ENCODE measurements around the gene E4F1.

DNA sequence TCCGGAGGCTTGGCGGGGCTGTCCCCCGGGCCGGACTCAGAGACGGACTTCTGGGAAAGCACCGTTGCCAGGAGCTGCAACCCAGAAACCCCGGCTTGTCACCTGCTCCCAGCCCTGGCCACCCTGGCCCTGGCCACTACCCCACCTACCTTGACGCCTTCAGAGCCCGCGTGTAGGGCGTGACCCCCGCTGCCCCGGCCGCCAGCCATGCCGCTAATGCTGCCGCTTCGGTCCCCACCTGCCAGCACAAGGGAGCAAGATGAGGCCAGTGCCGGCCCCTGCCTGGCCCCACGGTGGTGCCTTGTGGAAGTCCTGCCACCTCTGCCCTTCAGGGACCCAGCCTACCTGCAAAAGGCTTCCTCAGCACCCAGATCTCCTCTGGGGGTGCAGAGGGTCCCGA is 38.4 kb upstream of the E4F1 start:
- no peak for TF ChIP-seq MTA3 (CRISPR knock-in tag; IDR thresholded peaks at IDR 0.05)
- TF ChIP-seq SIN3A (IDR thresholded peaks at IDR 0.05; ENCODE audit: borderline replicate concordance, low read depth, low read length): no peak
- TF ChIP-seq, protein P1, sequence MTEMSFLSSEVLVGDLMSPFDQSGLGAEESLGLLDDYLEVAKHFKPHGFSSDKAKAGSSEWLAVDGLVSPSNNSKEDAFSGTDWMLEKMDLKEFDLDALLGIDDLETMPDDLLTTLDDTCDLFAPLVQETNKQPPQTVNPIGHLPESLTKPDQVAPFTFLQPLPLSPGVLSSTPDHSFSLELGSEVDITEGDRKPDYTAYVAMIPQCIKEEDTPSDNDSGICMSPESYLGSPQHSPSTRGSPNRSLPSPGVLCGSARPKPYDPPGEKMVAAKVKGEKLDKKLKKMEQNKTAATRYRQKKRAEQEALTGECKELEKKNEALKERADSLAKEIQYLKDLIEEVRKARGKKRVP (CRISPR knock-in tag; IDR thresholded peaks at IDR 0.05): no peak
- no peak for TF ChIP-seq SMC3 (IDR thresholded peaks at IDR 0.05; ENCODE audit: low read length)
- TF ChIP-seq CEBPB (IDR thresholded peaks at IDR 0.05; ENCODE audit: borderline replicate concordance, low read depth, low read length): no peak
- no peak for TF ChIP-seq EP300 (IDR thresholded peaks at IDR 0.05; ENCODE audit: low read depth in 2 of 2, low read length in 2 of 2)
- TF ChIP-seq EP300 (CRISPR knock-in tag; IDR thresholded peaks at IDR 0.05; ENCODE audit: borderline replicate concordance): no peak
- TF ChIP-seq, protein P2, sequence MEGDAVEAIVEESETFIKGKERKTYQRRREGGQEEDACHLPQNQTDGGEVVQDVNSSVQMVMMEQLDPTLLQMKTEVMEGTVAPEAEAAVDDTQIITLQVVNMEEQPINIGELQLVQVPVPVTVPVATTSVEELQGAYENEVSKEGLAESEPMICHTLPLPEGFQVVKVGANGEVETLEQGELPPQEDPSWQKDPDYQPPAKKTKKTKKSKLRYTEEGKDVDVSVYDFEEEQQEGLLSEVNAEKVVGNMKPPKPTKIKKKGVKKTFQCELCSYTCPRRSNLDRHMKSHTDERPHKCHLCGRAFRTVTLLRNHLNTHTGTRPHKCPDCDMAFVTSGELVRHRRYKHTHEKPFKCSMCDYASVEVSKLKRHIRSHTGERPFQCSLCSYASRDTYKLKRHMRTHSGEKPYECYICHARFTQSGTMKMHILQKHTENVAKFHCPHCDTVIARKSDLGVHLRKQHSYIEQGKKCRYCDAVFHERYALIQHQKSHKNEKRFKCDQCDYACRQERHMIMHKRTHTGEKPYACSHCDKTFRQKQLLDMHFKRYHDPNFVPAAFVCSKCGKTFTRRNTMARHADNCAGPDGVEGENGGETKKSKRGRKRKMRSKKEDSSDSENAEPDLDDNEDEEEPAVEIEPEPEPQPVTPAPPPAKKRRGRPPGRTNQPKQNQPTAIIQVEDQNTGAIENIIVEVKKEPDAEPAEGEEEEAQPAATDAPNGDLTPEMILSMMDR (CRISPR knock-in tag; IDR thresholded peaks at IDR 0.05): no peak
- TF ChIP-seq, protein P3, sequence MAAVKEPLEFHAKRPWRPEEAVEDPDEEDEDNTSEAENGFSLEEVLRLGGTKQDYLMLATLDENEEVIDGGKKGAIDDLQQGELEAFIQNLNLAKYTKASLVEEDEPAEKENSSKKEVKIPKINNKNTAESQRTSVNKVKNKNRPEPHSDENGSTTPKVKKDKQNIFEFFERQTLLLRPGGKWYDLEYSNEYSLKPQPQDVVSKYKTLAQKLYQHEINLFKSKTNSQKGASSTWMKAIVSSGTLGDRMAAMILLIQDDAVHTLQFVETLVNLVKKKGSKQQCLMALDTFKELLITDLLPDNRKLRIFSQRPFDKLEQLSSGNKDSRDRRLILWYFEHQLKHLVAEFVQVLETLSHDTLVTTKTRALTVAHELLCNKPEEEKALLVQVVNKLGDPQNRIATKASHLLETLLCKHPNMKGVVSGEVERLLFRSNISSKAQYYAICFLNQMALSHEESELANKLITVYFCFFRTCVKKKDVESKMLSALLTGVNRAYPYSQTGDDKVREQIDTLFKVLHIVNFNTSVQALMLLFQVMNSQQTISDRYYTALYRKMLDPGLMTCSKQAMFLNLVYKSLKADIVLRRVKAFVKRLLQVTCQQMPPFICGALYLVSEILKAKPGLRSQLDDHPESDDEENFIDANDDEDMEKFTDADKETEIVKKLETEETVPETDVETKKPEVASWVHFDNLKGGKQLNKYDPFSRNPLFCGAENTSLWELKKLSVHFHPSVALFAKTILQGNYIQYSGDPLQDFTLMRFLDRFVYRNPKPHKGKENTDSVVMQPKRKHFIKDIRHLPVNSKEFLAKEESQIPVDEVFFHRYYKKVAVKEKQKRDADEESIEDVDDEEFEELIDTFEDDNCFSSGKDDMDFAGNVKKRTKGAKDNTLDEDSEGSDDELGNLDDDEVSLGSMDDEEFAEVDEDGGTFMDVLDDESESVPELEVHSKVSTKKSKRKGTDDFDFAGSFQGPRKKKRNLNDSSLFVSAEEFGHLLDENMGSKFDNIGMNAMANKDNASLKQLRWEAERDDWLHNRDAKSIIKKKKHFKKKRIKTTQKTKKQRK (IDR thresholded peaks at IDR 0.05; ENCODE audit: low read length): no peak
- TF ChIP-seq FOXJ3 (CRISPR knock-in tag; IDR thresholded peaks at IDR 0.05; ENCODE audit: borderline replicate concordance): no peak
